ENCODE measurements around the gene RAD51B. TPM values are rescaled to one million over a fixed set of nuclear protein-coding genes. Genes with fewer than 3 reads are reported as not detected.

The RAD51B gene
- total and polyA plus RNA-seq, 8 donors = 1.8 to 30.7 (median 15.3) TPM

- H3K9me3 ChIP-seq = peaks cover 0 to 14% (median 12%) of the 10 kb centered on the region in 4 donors
- H3K36me3 ChIP-seq = no peaks in the 10 kb centered on the region
- H3K4me3 ChIP-seq = no peak overlapping the region
- no peaks in the 10 kb centered on the region for H3K27me3 ChIP-seq
- peak overlapping the region in 3 of 5 donors; percentile 17 to 59 (median 53) for H3K27ac ChIP-seq
- TF ChIP-seq, protein P1, sequence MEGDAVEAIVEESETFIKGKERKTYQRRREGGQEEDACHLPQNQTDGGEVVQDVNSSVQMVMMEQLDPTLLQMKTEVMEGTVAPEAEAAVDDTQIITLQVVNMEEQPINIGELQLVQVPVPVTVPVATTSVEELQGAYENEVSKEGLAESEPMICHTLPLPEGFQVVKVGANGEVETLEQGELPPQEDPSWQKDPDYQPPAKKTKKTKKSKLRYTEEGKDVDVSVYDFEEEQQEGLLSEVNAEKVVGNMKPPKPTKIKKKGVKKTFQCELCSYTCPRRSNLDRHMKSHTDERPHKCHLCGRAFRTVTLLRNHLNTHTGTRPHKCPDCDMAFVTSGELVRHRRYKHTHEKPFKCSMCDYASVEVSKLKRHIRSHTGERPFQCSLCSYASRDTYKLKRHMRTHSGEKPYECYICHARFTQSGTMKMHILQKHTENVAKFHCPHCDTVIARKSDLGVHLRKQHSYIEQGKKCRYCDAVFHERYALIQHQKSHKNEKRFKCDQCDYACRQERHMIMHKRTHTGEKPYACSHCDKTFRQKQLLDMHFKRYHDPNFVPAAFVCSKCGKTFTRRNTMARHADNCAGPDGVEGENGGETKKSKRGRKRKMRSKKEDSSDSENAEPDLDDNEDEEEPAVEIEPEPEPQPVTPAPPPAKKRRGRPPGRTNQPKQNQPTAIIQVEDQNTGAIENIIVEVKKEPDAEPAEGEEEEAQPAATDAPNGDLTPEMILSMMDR (IDR thresholded peaks at IDR 0.05) = peak in 6 of 7 experiments; percentile 20 to 84 (median 57)
- peak in 1 of 3 donors; percentile 45 for TF ChIP-seq POLR2AphosphoS5 (IDR thresholded peaks at IDR 0.05)
- no peak for TF ChIP-seq POLR2A (IDR thresholded peaks at IDR 0.05)
- H3K4me1 ChIP-seq = peaks cover 4 to 21% (median 13%) of the 10 kb centered on the region in 4 donors
- peak in 1 of 2 donors; percentile 90 for DNase-seq
- WGBS, 5 donors = 6 to 32% (median 15%) methylated on average over 1 of the region's 1 CpG
- intact Hi-C loops (cut with DNase I; ENCODE audit: low total_unique reads) = loop anchor here (10.0 kb wide), 1 partner anchor 891 kb away; no protein-coding TSS in a partner anchor
Observed at GRCh38 chr14:67934087-67934486, 114.5 kb downstream of the RAD51B start.

GRCh38 chr14:67934862-67935261, 115.3 kb downstream of the RAD51B start:
- H3K27me3 ChIP-seq = no peaks in the 10 kb centered on the region
- H3K4me3 ChIP-seq = no peak overlapping the region
- H3K36me3 ChIP-seq = no peaks in the 10 kb centered on the region
- intact Hi-C loops (cut with DNase I; ENCODE audit: low total_unique reads) = loop anchor here (10.0 kb wide), 1 partner anchor 890 kb away; no protein-coding TSS in a partner anchor
- WGBS, 5 donors = 82 to 100% (median 98%) methylated on average over 1 of the region's 1 CpG
- TF ChIP-seq EP300 (IDR thresholded peaks at IDR 0.05) = no peak
- TF ChIP-seq POLR2AphosphoS5 (IDR thresholded peaks at IDR 0.05) = no peak
- no peak for TF ChIP-seq POLR2A (IDR thresholded peaks at IDR 0.05)
- TF ChIP-seq, protein P1 (IDR thresholded peaks at IDR 0.05) = no peak
- H3K9me3 ChIP-seq = peaks cover 0 to 13% (median 10%) of the 10 kb centered on the region in 4 donors
- H3K27ac ChIP-seq = peak overlapping the region in 2 of 5 donors; percentile 53 to 59
- peaks cover 4 to 23% (median 13%) of the 10 kb centered on the region in 4 donors for H3K4me1 ChIP-seq
- no peak for DNase-seq

GRCh38 chr14:67935371-67935770, 115.8 kb downstream of the RAD51B start:
- H3K9me3 ChIP-seq = peaks cover 0 to 8% (median 7%) of the 10 kb centered on the region in 4 donors
- no peak overlapping the region for H3K27ac ChIP-seq
- TF ChIP-seq, protein P1 (IDR thresholded peaks at IDR 0.05) = no peak
- TF ChIP-seq POLR2A (IDR thresholded peaks at IDR 0.05) (no peak), EP300 (IDR thresholded peaks at IDR 0.05) (no peak), POLR2AphosphoS5 (IDR thresholded peaks at IDR 0.05) (no peak)
- no peaks in the 10 kb centered on the region for H3K36me3 ChIP-seq
- 87 to 97% (median 91%) methylated on average over 2 of the region's 2 CpGs for WGBS, 5 donors
- H3K4me3 ChIP-seq = no peak overlapping the region
- intact Hi-C loops (cut with DNase I; ENCODE audit: low total_unique reads) = loop anchor here (10.0 kb wide), 1 partner anchor 889 kb away; no protein-coding TSS in a partner anchor
- no peaks in the 10 kb centered on the region for H3K27me3 ChIP-seq
- DNase-seq = no peak
- H3K4me1 ChIP-seq = peaks cover 7 to 26% (median 16%) of the 10 kb centered on the region in 4 donors

GRCh38 chr14:67938071-67938470, 118.5 kb downstream of the RAD51B start:
- Histone ChIP-seq H3K27ac (no peak overlapping the region), H3K4me3 (no peak overlapping the region), H3K4me1 (peaks cover 23 to 52% (median 38%) of the 10 kb centered on the region in 4 donors), H3K36me3 (no peaks in the 10 kb centered on the region), H3K27me3 (no peaks in the 10 kb centered on the region), H3K9me3 (no peaks in the 10 kb centered on the region)
- no peak for TF ChIP-seq POLR2A (IDR thresholded peaks at IDR 0.05)
- TF ChIP-seq, protein P1 (IDR thresholded peaks at IDR 0.05) = no peak
- no peak for DNase-seq
- intact Hi-C loops (cut with DNase I; ENCODE audit: low total_unique reads) = loop anchor here (10.0 kb wide), 1 partner anchor 887 kb away; no protein-coding TSS in a partner anchor
- WGBS, 5 donors = 80 to 92% (median 89%) methylated on average over 2 of the region's 2 CpGs
